ENCODE data around the gene STAB1.
A peak's percentile ranks its signal among the peaks of the same experiment; 100 is the strongest.

Gene STAB1

GRCh38 chr3:52455283-52456168 is 39.6 kb upstream of the STAB1 start, which contains the start of gene NISCH:
Gene NISCH (plus strand): TSS chr3:52455604. CDS start chr3:52455642, 38 bp downstream.
- peak within 1 kb of the TSS; percentile 94 for H3K4me3 Mint-ChIP-seq
- no peaks in the 10 kb centered on the region for H3K27me3 Mint-ChIP-seq
- peak within 1 kb of the TSS; percentile 96 for H3K27ac Mint-ChIP-seq
- DNase-seq (ENCODE audit: low spot score in 2 of 2) (peak; percentile 97), ATAC-seq (ENCODE audit: low read depth) (peak; percentile 93)
- H3K4me1 Mint-ChIP-seq = peaks cover 36% of the 10 kb centered on the region
- no peaks in the 10 kb centered on the region for H3K9me3 Mint-ChIP-seq
- H3K36me3 Mint-ChIP-seq = peaks cover 4% of the 10 kb centered on the region

- Mint-ChIP-seq H3K4me3 (peak overlapping the region; percentile 94), H3K4me1 (peaks cover 36% of the 10 kb centered on the region), H3K27me3 (no peaks in the 10 kb centered on the region), H3K36me3 (peaks cover 4% of the 10 kb centered on the region), H3K27ac (peak overlapping the region; percentile 96), H3K9me3 (no peaks in the 10 kb centered on the region)
- DNase-seq (ENCODE audit: low spot score in 2 of 2) (no peak), ATAC-seq (ENCODE audit: low read depth) (no peak)
Observed at GRCh38 chr3:52456169-52456799, 38.9 kb upstream of the STAB1 start.

- Mint-ChIP-seq H3K4me3 (peak overlapping the region; percentile 94), H3K27ac (peak overlapping the region; percentile 96), H3K36me3 (peaks cover 4% of the 10 kb centered on the region), H3K27me3 (no peaks in the 10 kb centered on the region), H3K4me1 (peaks cover 36% of the 10 kb centered on the region), H3K9me3 (no peaks in the 10 kb centered on the region)
- ATAC-seq (ENCODE audit: low read depth) (no peak), DNase-seq (ENCODE audit: low spot score in 2 of 2) (no peak)
Observed at GRCh38 chr3:52456800-52457183, 38.3 kb upstream of the STAB1 start.

DNA sequence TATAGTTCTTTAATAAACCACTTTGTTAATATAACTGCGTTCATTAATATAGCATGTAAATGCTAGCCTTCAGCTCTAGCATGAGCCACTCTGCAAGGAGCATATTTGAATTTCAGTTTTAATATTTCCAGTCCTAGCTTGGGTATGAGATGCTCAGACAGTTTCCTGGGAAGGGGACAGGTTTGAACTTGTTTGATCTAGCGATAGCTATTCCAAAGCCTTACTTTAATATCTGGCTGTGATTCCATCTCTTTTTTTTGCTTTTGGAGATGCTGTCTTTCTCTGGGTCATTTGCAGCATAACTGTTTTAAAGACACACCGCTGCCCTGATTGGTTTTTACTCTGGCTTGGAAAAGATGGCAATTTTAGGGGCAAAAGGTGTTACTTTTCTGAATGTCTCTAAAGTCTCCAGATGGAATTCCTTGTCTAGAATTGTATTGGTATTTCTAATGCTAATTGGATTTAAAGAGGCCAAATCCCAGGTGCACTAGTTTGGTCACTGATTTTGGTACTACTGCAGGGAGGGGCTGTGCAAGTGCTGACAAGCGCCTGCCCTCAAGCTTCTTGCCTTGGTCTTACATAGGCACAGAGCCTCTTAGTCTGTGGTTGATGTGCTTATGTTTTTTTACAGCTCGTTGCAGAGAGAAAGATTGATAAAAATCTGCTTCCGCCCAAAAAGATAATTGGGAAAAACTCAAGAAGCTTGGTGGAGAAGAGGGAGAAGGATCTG is 36.9 kb upstream of the STAB1 start:
- Mint-ChIP-seq H3K36me3 (peaks cover 7% of the 10 kb centered on the region), H3K4me3 (no peak overlapping the region), H3K4me1 (peaks cover 39% of the 10 kb centered on the region), H3K27me3 (no peaks in the 10 kb centered on the region), H3K27ac (no peak overlapping the region), H3K9me3 (no peaks in the 10 kb centered on the region)
- ATAC-seq (ENCODE audit: low read depth) = no peak
- DNase-seq (ENCODE audit: low spot score in 2 of 2) = no peak

DNA sequence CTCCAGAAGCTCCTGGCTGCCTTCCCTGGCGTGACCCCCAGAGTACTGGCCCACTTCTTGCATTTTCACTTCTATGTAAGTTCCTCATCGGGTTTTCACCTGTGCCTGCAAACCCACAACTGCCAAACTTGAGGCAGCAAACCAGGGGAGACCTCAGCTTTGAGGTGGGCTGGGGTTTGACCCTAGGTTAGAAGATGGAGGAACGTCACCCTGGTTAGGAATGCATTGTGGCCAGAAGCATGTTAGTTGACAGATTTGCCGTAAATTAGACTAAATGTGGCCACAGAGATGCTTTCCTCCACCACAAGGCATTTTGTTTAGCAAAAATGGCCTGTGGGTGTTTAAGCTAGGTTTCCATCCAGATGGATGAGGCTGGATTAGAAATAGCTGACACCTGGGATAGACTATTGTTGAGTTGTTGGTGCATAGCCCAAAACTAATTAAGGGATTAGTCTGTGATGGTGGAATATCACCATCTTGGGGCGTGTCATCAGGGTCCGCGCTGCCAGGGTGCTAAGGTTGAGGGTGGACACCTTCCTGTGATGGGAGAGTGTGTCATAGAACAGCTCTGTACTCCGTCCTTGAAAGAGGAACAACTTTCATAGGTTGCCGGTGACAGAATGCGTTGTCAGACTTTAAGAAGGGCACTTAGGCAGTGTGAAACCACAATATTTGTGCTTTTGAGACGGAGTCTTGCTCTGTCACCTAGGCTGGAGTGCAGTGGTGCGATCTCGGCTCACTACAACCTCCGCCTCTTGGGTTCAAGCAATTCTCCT is 36.2 kb upstream of the STAB1 start:
- Mint-ChIP-seq H3K4me3 (no peak overlapping the region), H3K4me1 (peaks cover 35% of the 10 kb centered on the region), H3K27me3 (no peaks in the 10 kb centered on the region), H3K27ac (peak overlapping the region; percentile 48), H3K9me3 (no peaks in the 10 kb centered on the region), H3K36me3 (peaks cover 8% of the 10 kb centered on the region)
- no peak for DNase-seq (ENCODE audit: low spot score in 2 of 2)
- ATAC-seq (ENCODE audit: low read depth) = peak; percentile 3

- Mint-ChIP-seq H3K27me3 (no peaks in the 10 kb centered on the region), H3K36me3 (peaks cover 8% of the 10 kb centered on the region), H3K4me3 (no peak overlapping the region), H3K4me1 (peaks cover 15% of the 10 kb centered on the region), H3K9me3 (no peaks in the 10 kb centered on the region), H3K27ac (no peak overlapping the region)
- DNase-seq (ENCODE audit: low spot score in 2 of 2) (no peak), ATAC-seq (ENCODE audit: low read depth) (no peak)
Observed at GRCh38 chr3:52461874-52462273, 33.3 kb upstream of the STAB1 start.

DNA sequence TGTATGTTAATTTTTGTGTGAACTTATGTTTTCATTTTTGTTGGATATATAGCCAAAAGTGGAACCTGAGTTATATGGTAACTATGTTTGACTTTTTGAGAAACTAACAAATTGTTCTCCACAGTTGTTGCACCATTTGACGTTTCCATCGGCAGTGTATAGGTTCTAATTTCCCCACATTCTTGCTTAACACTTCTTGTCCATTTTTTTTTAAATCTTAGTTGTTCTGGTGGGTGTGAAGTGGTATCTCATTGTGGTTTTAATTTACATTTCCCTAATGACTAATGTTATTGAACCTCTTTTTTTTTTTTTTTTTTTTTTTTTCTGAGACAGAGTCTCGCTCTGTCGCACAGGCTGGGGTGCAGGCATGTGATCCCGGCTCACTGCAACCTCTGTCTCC is 31.7 kb upstream of the STAB1 start:
- DNase-seq (ENCODE audit: low spot score in 2 of 2) = no peak
- Mint-ChIP-seq H3K4me1 (peaks cover 8% of the 10 kb centered on the region), H3K27ac (no peak overlapping the region), H3K27me3 (no peaks in the 10 kb centered on the region), H3K4me3 (no peak overlapping the region), H3K9me3 (no peaks in the 10 kb centered on the region), H3K36me3 (peaks cover 8% of the 10 kb centered on the region)
- ATAC-seq (ENCODE audit: low read depth) = no peak

GRCh38 chr3:52468336-52468735 is 26.8 kb upstream of the STAB1 start:
- peak overlapping the region; percentile 28 for H3K27ac Mint-ChIP-seq
- no peaks in the 10 kb centered on the region for H3K9me3 Mint-ChIP-seq
- DNase-seq (ENCODE audit: low spot score in 2 of 2) (no peak), ATAC-seq (ENCODE audit: low read depth) (no peak)
- H3K4me1 Mint-ChIP-seq = no peaks in the 10 kb centered on the region
- peaks cover 9% of the 10 kb centered on the region for H3K36me3 Mint-ChIP-seq
- no peak overlapping the region for H3K4me3 Mint-ChIP-seq
- no peaks in the 10 kb centered on the region for H3K27me3 Mint-ChIP-seq

- no peak overlapping the region for H3K4me3 Mint-ChIP-seq
- H3K4me1 Mint-ChIP-seq = no peaks in the 10 kb centered on the region
- no peaks in the 10 kb centered on the region for H3K27me3 Mint-ChIP-seq
- ATAC-seq (ENCODE audit: low read depth) (no peak), DNase-seq (ENCODE audit: low spot score in 2 of 2) (no peak)
- H3K27ac Mint-ChIP-seq = no peak overlapping the region
- H3K36me3 Mint-ChIP-seq = peaks cover 12% of the 10 kb centered on the region
- H3K9me3 Mint-ChIP-seq = no peaks in the 10 kb centered on the region
Observed at GRCh38 chr3:52469001-52469400, 26.1 kb upstream of the STAB1 start.

GRCh38 chr3:52470920-52471319 is 24.2 kb upstream of the STAB1 start:
- no peaks in the 10 kb centered on the region for H3K4me1 Mint-ChIP-seq
- no peaks in the 10 kb centered on the region for H3K9me3 Mint-ChIP-seq
- H3K4me3 Mint-ChIP-seq = no peak overlapping the region
- DNase-seq (ENCODE audit: low spot score in 2 of 2) (no peak), ATAC-seq (ENCODE audit: low read depth) (no peak)
- no peak overlapping the region for H3K27ac Mint-ChIP-seq
- peaks cover 17% of the 10 kb centered on the region for H3K36me3 Mint-ChIP-seq
- no peaks in the 10 kb centered on the region for H3K27me3 Mint-ChIP-seq

DNA sequence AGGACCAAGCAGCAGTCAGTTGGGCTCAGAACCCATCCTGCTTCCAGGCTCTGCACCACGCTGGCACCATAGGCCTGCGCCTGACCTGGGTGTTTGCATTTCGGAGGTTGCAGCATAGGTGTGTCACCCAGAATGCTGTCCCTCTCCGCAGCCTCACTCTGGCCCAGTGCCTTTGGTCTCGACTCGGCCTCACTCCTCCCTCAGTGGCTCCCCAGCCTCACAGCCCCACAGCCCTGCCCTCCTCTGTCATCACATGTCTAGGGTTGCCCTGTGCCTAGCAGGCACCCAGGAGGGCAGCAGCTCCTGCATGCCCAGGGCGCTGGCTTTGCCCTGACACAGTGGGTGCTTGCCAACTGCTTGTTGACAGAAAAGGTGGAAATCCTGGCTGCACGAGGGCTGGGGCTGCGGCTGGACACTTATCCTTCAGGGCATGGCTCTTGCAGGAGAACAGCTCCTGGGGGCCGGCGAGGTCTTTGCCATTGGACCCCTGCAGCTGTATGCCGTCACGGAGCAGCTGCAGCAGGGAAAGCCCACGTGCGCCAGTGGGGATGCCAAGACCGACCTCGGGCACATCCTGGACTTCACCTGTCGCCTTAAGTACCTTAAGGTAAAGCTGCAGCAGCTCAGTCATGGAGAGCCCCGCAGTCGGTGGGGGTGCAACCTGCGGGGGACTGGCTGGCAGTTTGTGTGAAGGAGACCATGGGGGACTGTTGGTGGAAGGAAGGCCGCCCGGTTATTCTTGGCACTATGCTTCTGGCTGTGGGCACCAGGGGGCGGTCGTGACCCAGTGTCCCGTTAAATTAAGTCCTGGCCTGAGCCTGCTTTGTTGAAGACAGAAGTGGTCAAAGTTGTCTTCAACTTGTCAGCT is 23.5 kb upstream of the STAB1 start:
- ATAC-seq (ENCODE audit: low read depth) (peak; percentile 57), DNase-seq (ENCODE audit: low spot score in 2 of 2) (peak; percentile 26 to 36)
- Mint-ChIP-seq H3K9me3 (no peaks in the 10 kb centered on the region), H3K27ac (no peak overlapping the region), H3K36me3 (peaks cover 18% of the 10 kb centered on the region), H3K27me3 (no peaks in the 10 kb centered on the region), H3K4me3 (no peak overlapping the region), H3K4me1 (no peaks in the 10 kb centered on the region)

DNA sequence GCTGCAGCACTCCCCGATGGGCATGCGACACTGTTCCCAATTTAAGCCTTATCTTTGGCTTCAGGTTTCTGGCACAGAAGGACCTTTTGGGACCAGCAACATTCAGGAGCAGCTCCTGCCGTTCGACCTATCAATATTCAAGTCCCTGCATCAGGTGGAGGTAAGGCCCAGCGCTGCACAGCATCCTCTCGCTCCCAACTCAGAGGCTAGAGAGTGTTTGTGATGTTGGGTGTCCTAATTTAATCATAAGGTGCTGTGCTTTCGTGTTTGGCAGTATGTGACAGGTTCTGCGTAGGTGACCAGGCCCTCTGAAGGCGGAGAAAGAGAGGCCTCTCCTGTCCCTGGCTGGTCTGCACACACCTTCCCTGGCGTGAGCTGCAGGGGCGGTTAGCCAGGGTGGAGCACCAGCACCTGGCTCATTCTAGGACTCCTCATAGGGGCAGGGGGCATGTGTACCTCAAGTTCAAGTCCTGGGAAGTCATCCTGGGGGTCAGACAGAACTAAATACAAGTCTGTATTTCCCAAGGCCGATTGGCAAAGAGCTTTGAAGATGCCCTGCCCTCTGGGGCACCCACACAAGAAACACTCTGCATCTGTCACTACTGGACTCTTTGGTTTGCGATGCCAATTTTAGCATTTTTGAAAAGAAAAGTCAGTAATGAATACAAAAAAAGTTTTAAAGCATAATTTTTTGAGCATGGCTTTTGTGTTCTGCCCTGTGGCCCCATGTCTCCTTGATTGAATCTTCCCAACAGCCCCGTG is 22.7 kb upstream of the STAB1 start:
- DNase-seq (ENCODE audit: low spot score in 2 of 2) (no peak), ATAC-seq (ENCODE audit: low read depth) (no peak)
- H3K27ac Mint-ChIP-seq = no peak overlapping the region
- H3K9me3 Mint-ChIP-seq = no peaks in the 10 kb centered on the region
- peaks cover 20% of the 10 kb centered on the region for H3K36me3 Mint-ChIP-seq
- H3K27me3 Mint-ChIP-seq = no peaks in the 10 kb centered on the region
- H3K4me3 Mint-ChIP-seq = no peak overlapping the region
- no peaks in the 10 kb centered on the region for H3K4me1 Mint-ChIP-seq

Measured in memory B cell (primary cell).